Subcutaneous adipose tissue (tissue), 4 donors: ENCODE data around the gene CTNNB1. TPM values are rescaled to one million over a fixed set of nuclear protein-coding genes. Genes with fewer than 3 reads are reported as not detected.

Source experiments
- CTCF ChIP-seq: fragments of 450-650 bp; IDR thresholded peaks from one replicate; pipeline ENCODE4 v1.5.1; 2016; ENCODE audit warnings: low read depth, mild to moderate bottlenecking, control low read depth, antibody characterized with exemption, moderate library complexity
- total RNA-seq, 4 donors: library from RNA; depleted of rRNA; stranded (reverse); fragments of >200 nt; gene quantifications; one replicate each; pipeline ENCODE4 v1.1.0, GENCODE V29; 2016

Gene CTNNB1
- total RNA-seq, 4 donors from 2014 or later: 234 to 450 (median 389) TPM

DNA sequence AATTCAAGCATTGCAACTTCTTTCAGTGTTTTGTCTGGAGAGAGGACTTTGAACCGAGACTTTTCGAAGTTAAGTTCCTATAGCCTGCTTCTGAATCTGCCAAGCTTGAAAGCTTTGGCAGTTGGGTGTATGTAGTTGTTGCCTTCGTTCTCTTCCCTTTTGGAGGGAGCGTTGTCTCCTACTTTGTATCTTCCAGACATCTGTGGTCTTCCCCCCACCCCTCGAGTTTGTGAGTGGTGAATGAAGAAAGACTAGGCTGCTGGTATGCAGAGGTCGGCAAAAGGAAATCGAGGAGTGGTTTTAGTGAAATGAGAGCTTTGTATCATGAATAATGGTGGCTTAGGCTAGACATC lies 1.3 kb downstream of the CTNNB1 start:
- TF ChIP-seq CTCF: no peak

DNA sequence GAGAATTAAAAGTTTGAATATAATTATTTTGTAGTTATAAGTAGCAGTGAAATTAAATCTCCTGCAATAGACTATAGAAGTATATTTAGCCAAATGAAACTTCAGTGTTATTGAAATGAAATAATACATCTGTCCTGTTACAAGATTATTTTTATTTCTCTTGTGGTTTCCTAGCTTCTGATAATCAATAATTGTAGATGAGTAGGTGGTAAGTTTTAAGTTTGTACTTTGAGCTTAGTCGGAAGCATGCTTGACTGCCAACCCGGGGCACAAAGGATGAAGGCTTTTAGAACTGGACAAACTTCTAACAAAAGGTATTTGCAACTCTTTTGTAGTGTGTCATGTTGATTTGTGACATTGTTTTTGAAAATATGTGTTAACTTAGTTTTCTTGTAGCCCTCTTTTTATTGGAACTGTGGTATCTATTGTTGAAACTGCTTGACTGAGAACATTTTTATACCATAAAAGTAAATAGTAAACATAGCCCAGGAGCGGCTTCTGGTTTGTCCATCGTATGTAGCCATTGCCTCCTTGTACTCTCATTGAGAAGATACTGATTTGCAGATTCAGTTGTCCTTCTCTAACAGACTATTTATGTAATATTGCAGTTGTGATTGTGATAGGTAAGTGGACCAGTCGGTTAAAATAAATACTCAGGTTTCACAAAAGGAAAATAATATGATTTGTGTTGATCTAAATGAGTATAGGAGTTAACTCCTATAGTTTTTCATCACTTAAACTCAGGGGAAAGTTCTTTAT lies 2.9 kb downstream of the CTNNB1 start:
- TF ChIP-seq CTCF: no peak

- TF ChIP-seq CTCF: no peak
These were observed 3.6 kb downstream of the CTNNB1 start for GRCh38 chr3:41202834-41203345.

DNA sequence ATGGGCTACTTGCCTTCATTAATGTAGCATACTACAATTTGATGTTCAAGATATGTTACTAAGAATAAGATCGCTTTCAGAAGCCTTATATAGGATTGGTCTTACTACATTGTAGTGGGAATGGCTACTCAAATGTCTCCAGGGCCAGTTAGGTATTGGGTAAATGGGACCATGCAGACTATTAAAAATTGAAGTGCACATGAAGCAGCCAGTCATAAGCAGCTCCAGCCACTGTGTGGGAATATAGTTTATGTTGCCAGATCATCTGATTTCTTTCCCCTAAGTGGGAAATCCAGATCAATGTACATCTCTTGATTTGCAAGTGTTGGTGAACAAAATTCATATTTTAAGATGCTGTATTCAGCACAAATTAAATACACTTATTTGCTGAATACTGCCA lies 5.1 kb downstream of the CTNNB1 start:
- no peak for TF ChIP-seq CTCF

DNA sequence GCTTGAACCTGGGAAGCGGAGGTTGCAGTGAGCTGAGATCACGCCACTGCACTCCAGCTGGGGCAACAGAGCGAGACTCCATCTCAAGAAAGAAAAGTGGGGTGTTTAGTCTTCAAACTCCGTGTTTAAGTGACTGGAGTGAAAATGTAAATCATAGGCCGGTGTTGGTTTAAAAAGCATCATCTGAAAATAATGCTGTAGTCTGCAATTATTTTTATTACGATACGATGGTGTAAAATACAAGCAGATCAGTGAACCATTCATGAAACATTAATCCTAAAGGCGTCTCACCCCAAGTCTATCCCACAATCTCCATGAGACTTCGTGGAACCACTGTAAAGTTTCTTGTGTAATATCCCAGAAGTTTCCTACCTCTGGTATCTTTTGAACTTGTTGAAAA lies 6.3 kb downstream of the CTNNB1 start:
- TF ChIP-seq CTCF: no peak

- TF ChIP-seq CTCF: no peak
These were observed 8.1 kb downstream of the CTNNB1 start for GRCh38 chr3:41207355-41207754.

- TF ChIP-seq CTCF: no peak
These were observed 9.4 kb downstream of the CTNNB1 start for GRCh38 chr3:41208507-41209220.
